HEK293T (cell line): Measurements from ENCODE around the gene HBB.

Experiments
- ARNT ChIP-seq: fragments of 450-650 bp; IDR thresholded peaks from 2 replicates; pipeline ENCODE4 v1.6.1; 2017; ENCODE audit warnings: mild to moderate bottlenecking
- BHLHE40 ChIP-seq: fragments of 450-650 bp; IDR thresholded peaks from 2 replicates; pipeline ENCODE4 v1.6.1; 2016; ENCODE audit warnings: mild to moderate bottlenecking, moderate library complexity, borderline replicate concordance
- FOXK2 ChIP-seq: fragments of 450-650 bp; IDR thresholded peaks from 2 replicates; pipeline ENCODE4 v1.6.1; 2016; ENCODE audit warnings: mild to moderate bottlenecking
- HDGF ChIP-seq: fragments of 450-650 bp; IDR thresholded peaks from 2 replicates; pipeline ENCODE4 v1.6.1; 2017; ENCODE audit warnings: antibody characterized with exemption, borderline replicate concordance
- L3MBTL2 ChIP-seq: fragments of 450-650 bp; conservative IDR thresholded peaks from 2 replicates; pipeline ENCODE4 v1.6.1; 2016; ENCODE audit warnings: mild to moderate bottlenecking
- NFRKB ChIP-seq: fragments of 450-650 bp; IDR thresholded peaks from 2 replicates; pipeline ENCODE4 v1.6.1; 2016; ENCODE audit warnings: mild to moderate bottlenecking, moderate library complexity
- SP1 ChIP-seq: fragments of 450-650 bp; IDR thresholded peaks from 2 replicates; pipeline ENCODE4 v1.6.1; 2017

DNA sequence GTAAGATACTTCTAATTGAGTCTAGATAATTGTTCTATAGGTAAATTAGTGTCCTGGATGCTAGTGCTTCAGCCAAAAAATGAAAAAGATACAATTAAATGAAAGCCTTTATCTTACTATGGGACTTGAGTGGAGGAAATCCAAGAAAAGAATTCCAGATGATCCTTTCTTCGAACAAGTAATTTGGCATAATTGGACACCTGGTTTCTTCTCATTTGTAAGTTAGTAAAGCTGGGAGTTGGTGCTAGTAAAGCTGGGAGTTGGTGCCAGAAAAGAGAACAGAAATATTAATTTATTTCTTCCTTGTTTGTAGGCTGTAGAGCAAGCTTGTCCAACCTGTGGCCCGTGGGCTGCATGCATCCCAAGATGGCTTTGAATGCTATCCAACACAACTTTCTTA, 38.7 kb downstream of the HBB start:
- no peak for TF ChIP-seq HDGF
- TF ChIP-seq BHLHE40: no peak
- TF ChIP-seq SP1: no peak
- TF ChIP-seq L3MBTL2: no peak
- no peak for TF ChIP-seq ARNT
- TF ChIP-seq FOXK2: no peak
- TF ChIP-seq NFRKB: no peak
